A673 (cell line): ENCODE measurements around the gene KIF26B.

ENCODE experiments used
- EZH2 ChIP-seq: fragments of 200-600 bp; sonication (generic); IDR thresholded peaks from 2 replicates; pipeline ENCODE4 v1.6.1; 2017; ENCODE audit warnings: borderline replicate concordance, low read depth, mild to moderate bottlenecking, mixed read lengths, antibody characterized with exemption, low read length; ENCODE audit not compliant: poor library complexity, severe bottlenecking
- TF ChIP-seq, protein P1 (sequence below): fragments of 300-800, 200-600 bp; sonication (generic); conservative IDR thresholded peaks from 2 replicates; pipeline ENCODE4 v1.5.1; 2017; ENCODE audit warnings: low read depth, mild to moderate bottlenecking, antibody characterized with exemption, low read length, moderate library complexity, mixed read lengths

DNA sequence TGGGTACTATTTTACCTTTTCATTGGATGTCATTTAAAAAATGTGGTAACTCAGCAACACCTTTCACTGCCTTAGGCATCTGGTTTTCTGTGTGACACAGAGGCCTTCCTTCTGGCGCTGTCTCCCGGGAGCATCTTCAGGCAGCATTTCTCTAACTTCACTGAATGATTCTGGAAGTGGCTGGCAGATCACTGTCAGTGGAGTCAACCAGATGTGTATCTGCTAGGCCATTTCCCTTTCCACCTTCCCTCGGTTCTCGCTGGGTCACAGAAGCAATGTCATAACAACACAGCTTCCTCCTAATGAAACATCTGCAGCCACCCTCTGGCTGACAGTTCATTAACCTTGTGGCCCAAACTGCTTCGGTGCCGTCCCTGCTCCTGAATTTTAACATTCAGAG, 137.8 kb downstream of the KIF26B start:
- TF ChIP-seq, protein P1, sequence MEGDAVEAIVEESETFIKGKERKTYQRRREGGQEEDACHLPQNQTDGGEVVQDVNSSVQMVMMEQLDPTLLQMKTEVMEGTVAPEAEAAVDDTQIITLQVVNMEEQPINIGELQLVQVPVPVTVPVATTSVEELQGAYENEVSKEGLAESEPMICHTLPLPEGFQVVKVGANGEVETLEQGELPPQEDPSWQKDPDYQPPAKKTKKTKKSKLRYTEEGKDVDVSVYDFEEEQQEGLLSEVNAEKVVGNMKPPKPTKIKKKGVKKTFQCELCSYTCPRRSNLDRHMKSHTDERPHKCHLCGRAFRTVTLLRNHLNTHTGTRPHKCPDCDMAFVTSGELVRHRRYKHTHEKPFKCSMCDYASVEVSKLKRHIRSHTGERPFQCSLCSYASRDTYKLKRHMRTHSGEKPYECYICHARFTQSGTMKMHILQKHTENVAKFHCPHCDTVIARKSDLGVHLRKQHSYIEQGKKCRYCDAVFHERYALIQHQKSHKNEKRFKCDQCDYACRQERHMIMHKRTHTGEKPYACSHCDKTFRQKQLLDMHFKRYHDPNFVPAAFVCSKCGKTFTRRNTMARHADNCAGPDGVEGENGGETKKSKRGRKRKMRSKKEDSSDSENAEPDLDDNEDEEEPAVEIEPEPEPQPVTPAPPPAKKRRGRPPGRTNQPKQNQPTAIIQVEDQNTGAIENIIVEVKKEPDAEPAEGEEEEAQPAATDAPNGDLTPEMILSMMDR: no peak
- no peak for TF ChIP-seq EZH2
